Activated CD4-positive, alpha-beta T cell treated with anti-CD3 and anti-CD28 coated beads, Interleukin-2, amount 50 U/mL, for 16 hours (primary cell): ENCODE data around the gene CHRNA3.

ENCODE experiments used
- DNase-seq: peaks from one replicate; pipeline ENCODE4 v3.0.0-alpha.2; 2020

CHRNA3 gene

DNA sequence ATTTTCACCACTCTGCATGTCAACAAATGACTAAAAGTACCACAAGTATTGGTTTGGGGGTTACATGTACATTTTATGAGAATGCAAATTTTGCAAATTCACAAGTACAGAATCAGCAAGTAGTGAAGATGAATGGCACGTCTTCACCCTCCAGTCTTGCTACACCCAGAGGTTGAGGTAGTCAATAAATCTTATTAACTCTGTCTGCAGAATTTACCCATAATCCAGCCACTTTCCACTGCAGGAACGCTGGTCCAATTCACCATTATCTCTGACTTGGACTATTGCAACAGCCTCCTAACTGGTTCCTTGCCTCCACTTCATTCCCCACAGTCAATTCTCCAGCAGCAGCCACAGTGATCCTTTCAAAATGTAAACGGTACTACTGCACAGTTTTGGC is 70.0 kb downstream of the CHRNA3 start:
- DNase-seq: no peak

DNA sequence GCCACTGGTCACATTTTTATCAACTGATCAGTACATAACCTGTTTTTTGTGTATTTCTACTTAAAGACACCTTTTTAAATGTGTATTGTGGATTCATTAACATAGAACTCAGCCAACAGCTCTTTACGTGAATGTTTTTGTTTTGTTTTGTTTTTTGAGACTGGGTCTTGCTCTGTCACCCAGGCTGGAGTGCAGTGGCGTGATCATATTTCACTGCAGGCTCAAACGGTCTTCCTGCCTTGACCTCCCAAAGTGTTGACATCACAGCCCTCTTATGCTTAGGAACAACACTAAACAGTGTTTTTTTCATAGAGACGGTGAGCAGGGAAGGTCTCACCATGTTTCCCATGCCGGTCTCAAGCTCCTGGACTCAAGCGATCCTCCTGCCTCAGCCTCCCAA is 70.6 kb downstream of the CHRNA3 start:
- no peak for DNase-seq
